Uterus (tissue), 4 donors: ENCODE data around the gene GALNTL6. TPM values are rescaled to one million over a fixed set of nuclear protein-coding genes. Genes with fewer than 3 reads are reported as not detected.

ENCODE experiments used
- DNase-seq, 2 donors: peaks; one replicate each; pipeline ENCODE4 v3.0.0-alpha.2; 2019 to 2020
- H3K27ac ChIP-seq, 2 donors: fragments of 200-600 bp; sonication (generic); 1 replicate in 1 of 2; 2 replicates in 1 of 2; pipeline ENCODE4 v1.5.1; 2016 to 2018
- H3K27me3 ChIP-seq, 2 donors: fragments of 200-600 bp; sonication (generic); one replicate each; pipeline ENCODE4 v1.5.1; 2018 to 2019; ENCODE audit warnings: control low read depth in 1 of 2
- H3K36me3 ChIP-seq, 2 donors: fragments of 200-600 bp; sonication (generic); one replicate each; pipeline ENCODE4 v1.5.1; 2019; ENCODE audit warnings: control low read depth in 1 of 2
- H3K4me1 ChIP-seq, 2 donors: fragments of 200-600 bp; sonication (generic); one replicate each; pipeline ENCODE4 v1.5.1; 2018 to 2019; ENCODE audit warnings: control low read depth in 1 of 2
- H3K4me3 ChIP-seq, 2 donors: fragments of 200-600 bp; sonication (generic); 1 replicate in 1 of 2; 2 replicates in 1 of 2; pipeline ENCODE4 v1.5.1; 2018 to 2019; ENCODE audit warnings: mild to moderate bottlenecking in 1 of 2
- H3K9me3 ChIP-seq, 2 donors: fragments of 200-600 bp; sonication (generic); one replicate each; pipeline ENCODE4 v1.5.1; 2019; ENCODE audit warnings: control low read depth in 1 of 2
- POLR2A ChIP-seq, 2 donors: fragments of 450-650 bp; IDR thresholded peaks; one replicate each; pipeline ENCODE4 v1.6.1; 2016; ENCODE audit warnings: antibody characterized with exemption in 2 of 2, mild to moderate bottlenecking in 1 of 2, moderate library complexity in 1 of 2
- intact Hi-C: fragments of 100-400 bp; cut with DNase I; formaldehyde crosslinking; loops from one replicate; pipeline ENCODE4 v1.15.1; 2023; ENCODE audit warnings: low total_unique reads
- total RNA-seq, 4 donors: library from RNA; depleted of rRNA in 3 of 4; stranded (reverse); fragments of >200 nt in 3 of 4; gene quantifications; one replicate each; pipeline versions ENCODE4 v1.1.0 to v1.2.4, GENCODE V29; 2014 to 2023
- TF ChIP-seq, protein P1 (sequence below), 4 experiments: fragments of 200-600 bp in 2 of 4; fragments of 450-650 bp in 2 of 4; sonication (generic) in 2 of 4; IDR thresholded peaks; one replicate each; pipeline ENCODE4 v1.5.1; 2016 to 2019; ENCODE audit warnings: antibody characterized with exemption in 4 of 4, mild to moderate bottlenecking in 2 of 4, moderate library complexity in 1 of 4
- donor health status: DM: yes; HTN: yes; CAD: no.

Gene GALNTL6
- total RNA-seq, 4 donors from 2014 or later: 2.6 TPM; not detected in 3

DNA sequence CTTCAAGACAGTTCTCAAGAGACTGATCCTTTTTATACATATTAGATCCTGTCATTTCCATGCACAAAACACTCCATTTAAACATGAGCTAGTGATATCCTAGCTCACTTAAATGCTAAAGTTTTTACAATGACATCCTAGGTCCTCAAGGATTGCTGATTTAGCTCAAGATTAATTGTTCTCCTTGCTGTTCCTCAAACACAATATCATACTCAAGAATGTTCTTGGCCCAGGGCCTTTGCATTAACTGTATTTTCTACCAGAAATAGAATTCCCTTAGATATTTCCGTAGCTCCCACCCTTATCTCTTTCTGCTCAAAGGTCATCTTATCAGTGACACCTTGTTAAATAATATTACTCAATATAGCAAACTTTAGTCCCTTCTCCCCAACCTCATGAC lies 270.1 kb downstream of the GALNTL6 start:
- intact Hi-C loops: no loop called here
- no peak for TF ChIP-seq POLR2A (IDR thresholded peaks at IDR 0.05)
- TF ChIP-seq, protein P1, sequence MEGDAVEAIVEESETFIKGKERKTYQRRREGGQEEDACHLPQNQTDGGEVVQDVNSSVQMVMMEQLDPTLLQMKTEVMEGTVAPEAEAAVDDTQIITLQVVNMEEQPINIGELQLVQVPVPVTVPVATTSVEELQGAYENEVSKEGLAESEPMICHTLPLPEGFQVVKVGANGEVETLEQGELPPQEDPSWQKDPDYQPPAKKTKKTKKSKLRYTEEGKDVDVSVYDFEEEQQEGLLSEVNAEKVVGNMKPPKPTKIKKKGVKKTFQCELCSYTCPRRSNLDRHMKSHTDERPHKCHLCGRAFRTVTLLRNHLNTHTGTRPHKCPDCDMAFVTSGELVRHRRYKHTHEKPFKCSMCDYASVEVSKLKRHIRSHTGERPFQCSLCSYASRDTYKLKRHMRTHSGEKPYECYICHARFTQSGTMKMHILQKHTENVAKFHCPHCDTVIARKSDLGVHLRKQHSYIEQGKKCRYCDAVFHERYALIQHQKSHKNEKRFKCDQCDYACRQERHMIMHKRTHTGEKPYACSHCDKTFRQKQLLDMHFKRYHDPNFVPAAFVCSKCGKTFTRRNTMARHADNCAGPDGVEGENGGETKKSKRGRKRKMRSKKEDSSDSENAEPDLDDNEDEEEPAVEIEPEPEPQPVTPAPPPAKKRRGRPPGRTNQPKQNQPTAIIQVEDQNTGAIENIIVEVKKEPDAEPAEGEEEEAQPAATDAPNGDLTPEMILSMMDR (IDR thresholded peaks at IDR 0.05): no peak
- no peak for DNase-seq
- Histone ChIP-seq H3K9me3 (no peaks in the 10 kb centered on the region), H3K27ac (no peak overlapping the region), H3K27me3 (no peaks in the 10 kb centered on the region), H3K4me3 (no peak overlapping the region), H3K36me3 (no peaks in the 10 kb centered on the region), H3K4me1 (no peaks in the 10 kb centered on the region)

DNA sequence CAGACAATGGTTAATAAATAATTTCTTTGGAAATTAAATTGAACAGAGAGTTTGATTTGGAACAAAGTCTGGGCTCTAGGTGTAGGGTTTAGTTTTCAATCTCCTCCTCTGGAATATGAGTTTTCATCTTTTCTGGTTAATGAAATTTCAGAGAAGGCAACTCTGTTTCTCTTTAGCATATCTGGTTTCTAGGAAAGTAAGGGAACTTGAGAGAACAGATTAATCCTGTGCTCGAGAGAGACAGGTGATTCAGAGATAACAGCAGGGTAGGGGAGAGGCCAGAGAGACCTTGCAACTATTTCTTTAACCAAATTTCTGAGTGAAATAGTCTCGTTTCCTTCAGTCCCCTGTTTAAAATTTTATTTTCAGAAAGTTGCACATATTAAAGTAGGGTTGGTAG lies 275.4 kb downstream of the GALNTL6 start:
- Histone ChIP-seq H3K27me3 (no peaks in the 10 kb centered on the region), H3K4me3 (no peak overlapping the region), H3K4me1 (no peaks in the 10 kb centered on the region), H3K9me3 (no peaks in the 10 kb centered on the region), H3K36me3 (no peaks in the 10 kb centered on the region), H3K27ac (no peak overlapping the region)
- DNase-seq: no peak
- intact Hi-C loops: no loop called here
- TF ChIP-seq POLR2A (IDR thresholded peaks at IDR 0.05): no peak
- TF ChIP-seq, protein P1 (IDR thresholded peaks at IDR 0.05): no peak

DNA sequence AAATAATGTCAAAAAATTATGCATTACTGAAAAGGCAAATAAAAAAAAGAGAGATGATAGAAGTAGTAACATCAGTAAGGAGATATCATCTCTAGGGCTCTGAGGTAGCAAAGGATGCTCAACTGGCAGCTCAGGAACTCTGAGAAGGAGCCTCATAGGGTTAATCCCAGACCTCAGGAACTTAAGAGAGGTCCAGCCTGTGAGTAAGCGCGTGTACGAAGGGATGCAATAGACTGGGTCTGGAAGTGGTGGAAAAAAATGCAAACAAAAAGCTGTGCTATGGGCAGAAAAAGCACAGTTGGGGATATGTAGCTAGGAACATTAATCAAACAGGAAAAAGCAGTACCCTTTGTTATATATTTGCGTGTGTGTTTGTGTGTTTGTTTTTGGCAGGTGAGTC lies 282.0 kb downstream of the GALNTL6 start:
- TF ChIP-seq POLR2A (IDR thresholded peaks at IDR 0.05): no peak
- TF ChIP-seq, protein P1 (IDR thresholded peaks at IDR 0.05): no peak
- Histone ChIP-seq H3K4me1 (no peaks in the 10 kb centered on the region), H3K27ac (no peak overlapping the region), H3K4me3 (no peak overlapping the region), H3K9me3 (no peaks in the 10 kb centered on the region), H3K36me3 (no peaks in the 10 kb centered on the region), H3K27me3 (no peaks in the 10 kb centered on the region)
- intact Hi-C loops: no loop called here
- DNase-seq: no peak

DNA sequence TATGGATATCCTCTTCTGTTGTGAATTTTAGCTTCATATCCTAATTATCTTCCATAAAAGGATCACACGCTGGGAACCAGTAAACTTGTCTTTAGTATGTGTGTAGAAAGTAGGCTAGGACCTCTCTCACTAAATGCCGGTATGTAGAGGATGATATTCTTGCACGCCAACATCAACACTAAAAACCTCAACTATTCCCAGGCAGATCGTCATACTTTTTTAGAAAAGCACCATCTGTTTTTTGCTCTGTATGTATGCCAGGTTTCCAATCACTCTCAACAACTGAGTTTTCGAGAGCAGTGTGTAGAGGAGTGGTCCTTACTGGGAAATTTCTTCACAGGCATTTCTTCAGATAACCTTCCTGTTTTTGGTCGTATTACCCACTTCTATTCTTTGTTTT lies 283.6 kb downstream of the GALNTL6 start:
- Histone ChIP-seq H3K4me3 (no peak overlapping the region), H3K4me1 (no peaks in the 10 kb centered on the region), H3K36me3 (no peaks in the 10 kb centered on the region), H3K9me3 (no peaks in the 10 kb centered on the region), H3K27ac (no peak overlapping the region), H3K27me3 (no peaks in the 10 kb centered on the region)
- DNase-seq: no peak
- intact Hi-C loops: no loop called here
- TF ChIP-seq POLR2A (IDR thresholded peaks at IDR 0.05): no peak
- TF ChIP-seq, protein P1 (IDR thresholded peaks at IDR 0.05): no peak

DNA sequence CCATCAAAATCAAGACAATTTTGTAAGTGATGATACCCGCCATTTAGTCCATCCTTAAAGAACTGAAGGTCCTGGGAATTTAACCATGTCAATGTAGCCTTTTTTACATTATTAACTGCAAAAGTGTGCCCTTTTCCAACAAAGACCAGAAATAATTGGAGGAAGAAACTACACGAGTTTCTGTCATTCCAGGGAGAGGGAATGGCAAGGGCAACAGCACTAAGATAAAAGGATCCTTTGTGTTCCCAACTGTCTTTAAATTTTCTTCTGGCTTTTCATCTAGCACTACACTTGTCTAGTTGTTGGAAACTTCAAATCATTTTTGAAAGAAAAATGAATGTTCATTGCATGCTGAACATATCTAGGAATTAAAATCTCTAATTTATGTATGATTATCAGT lies 286.2 kb downstream of the GALNTL6 start:
- Histone ChIP-seq H3K27me3 (no peaks in the 10 kb centered on the region), H3K9me3 (no peaks in the 10 kb centered on the region), H3K4me1 (no peaks in the 10 kb centered on the region), H3K27ac (no peak overlapping the region), H3K36me3 (no peaks in the 10 kb centered on the region), H3K4me3 (no peak overlapping the region)
- no peak for DNase-seq
- TF ChIP-seq POLR2A (IDR thresholded peaks at IDR 0.05): no peak
- TF ChIP-seq, protein P1 (IDR thresholded peaks at IDR 0.05): no peak
- intact Hi-C loops: no loop called here
